IPS-18a (cell line): Measurements from ENCODE around the gene LRRTM4.

Source experiments
- H3K27ac ChIP-seq: one replicate; pipeline ENCODE4 v1.5.1; 2013; ENCODE audit warnings: low read length
- H3K27me3 ChIP-seq: one replicate; pipeline ENCODE4 v1.6.1; 2013; ENCODE audit warnings: mild to moderate bottlenecking, low read length; ENCODE audit not compliant: control insufficient read depth, insufficient read depth
- H3K36me3 ChIP-seq: one replicate; pipeline ENCODE4 v1.6.1; 2013; ENCODE audit warnings: low read depth, low read length; ENCODE audit not compliant: control insufficient read depth
- H3K4me1 ChIP-seq: one replicate; pipeline ENCODE4 v1.6.1; 2013; ENCODE audit warnings: low read depth, low read length; ENCODE audit not compliant: control insufficient read depth
- H3K4me3 ChIP-seq: one replicate; pipeline ENCODE4 v1.5.1; 2013; ENCODE audit warnings: low read length
- H3K9ac ChIP-seq: one replicate; pipeline ENCODE4 v1.6.1; 2013; ENCODE audit warnings: mild to moderate bottlenecking, low read length, moderate library complexity
- H3K9me3 ChIP-seq: one replicate; pipeline ENCODE4 v1.6.1; 2013; ENCODE audit warnings: low read depth, low read length; ENCODE audit not compliant: control insufficient read depth

Gene LRRTM4

DNA sequence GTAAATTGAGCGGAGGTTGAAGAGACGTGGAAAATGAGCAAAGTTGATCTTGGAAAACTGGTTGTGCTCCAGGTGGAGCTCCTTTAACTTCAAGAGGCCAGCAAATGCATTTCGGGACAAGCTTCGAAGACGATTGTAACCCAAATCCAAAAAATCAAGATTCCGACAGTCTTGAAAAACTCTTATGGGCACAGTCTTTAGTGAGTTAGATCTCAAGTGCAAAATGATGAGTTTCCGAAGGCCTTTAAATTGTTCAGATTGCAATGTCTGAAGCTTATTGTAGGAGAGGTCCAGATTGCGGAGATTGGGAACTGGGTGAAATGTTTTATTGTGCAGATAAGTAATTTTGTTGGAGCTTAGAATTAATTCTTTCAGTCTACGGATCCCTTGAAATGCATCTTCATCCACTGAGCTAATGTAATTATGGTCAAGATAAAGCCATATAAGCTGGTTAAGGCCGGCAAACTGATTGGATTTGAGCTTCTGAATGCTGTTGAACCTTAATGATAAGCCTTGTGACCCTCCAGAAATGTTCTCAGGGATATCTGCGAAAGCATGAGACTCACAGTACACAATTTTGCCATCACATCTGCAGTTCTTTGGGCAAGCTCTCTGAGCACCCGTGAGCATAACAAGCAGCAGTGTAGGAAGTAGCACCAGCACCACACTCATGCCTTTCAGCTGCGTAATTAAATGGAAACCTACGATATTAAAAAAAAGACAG lies 2.9 kb downstream of the LRRTM4 start:
- no peaks in the 10 kb centered on the region for H3K9me3 ChIP-seq
- H3K27me3 ChIP-seq = no peaks in the 10 kb centered on the region
- H3K9ac ChIP-seq = peak overlapping the region; percentile 80
- H3K4me1 ChIP-seq = peaks cover 59% of the 10 kb centered on the region
- peak overlapping the region; percentile 70 for H3K4me3 ChIP-seq
- H3K27ac ChIP-seq = peak overlapping the region; percentile 97
- H3K36me3 ChIP-seq = no peaks in the 10 kb centered on the region

DNA sequence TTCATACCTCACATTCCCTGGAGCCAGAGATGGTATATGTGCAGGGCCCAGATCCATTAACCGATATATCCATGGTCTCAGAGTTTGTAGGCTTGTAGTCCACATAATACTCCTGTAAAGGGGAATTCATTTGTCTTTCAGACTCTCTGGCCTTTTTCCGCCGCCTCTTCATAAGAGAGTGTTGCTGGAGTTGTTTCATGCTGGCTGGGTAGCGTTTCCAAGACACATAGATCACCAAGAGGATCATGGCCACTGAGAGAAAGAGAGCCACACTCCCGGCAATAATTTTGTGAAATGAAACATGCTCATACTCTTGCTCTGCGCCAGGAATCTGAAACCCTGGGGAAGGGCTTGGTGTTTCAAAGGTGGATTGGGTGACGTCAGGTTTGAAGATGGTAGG lies 3.9 kb downstream of the LRRTM4 start:
- no peaks in the 10 kb centered on the region for H3K36me3 ChIP-seq
- H3K9ac ChIP-seq = no peak overlapping the region
- no peak overlapping the region for H3K27ac ChIP-seq
- peaks cover 51% of the 10 kb centered on the region for H3K4me1 ChIP-seq
- no peak overlapping the region for H3K4me3 ChIP-seq
- H3K9me3 ChIP-seq = no peaks in the 10 kb centered on the region
- H3K27me3 ChIP-seq = no peaks in the 10 kb centered on the region

DNA sequence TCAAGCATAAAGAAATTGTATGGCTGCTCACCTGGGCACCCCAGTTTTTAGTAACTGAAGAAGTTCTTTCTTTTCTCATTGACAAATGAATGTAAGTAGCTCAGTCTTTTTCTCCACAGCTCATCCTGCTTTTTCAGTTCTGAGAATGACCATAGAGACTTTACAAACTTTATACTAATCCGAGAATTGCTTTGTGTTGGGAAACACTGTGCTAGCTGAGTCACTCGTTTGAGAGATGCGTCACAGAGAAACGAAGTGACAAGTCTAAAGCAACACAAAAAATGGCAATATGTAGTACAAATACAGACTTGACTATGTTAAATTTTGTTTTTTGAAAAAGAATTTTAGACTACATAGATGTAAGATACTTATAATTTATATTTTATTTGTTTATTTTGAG lies 9.0 kb downstream of the LRRTM4 start:
- Histone ChIP-seq H3K4me1 (peaks cover 17% of the 10 kb centered on the region), H3K27me3 (no peaks in the 10 kb centered on the region), H3K27ac (no peak overlapping the region), H3K9me3 (no peaks in the 10 kb centered on the region), H3K4me3 (no peak overlapping the region), H3K9ac (no peak overlapping the region), H3K36me3 (no peaks in the 10 kb centered on the region)

DNA sequence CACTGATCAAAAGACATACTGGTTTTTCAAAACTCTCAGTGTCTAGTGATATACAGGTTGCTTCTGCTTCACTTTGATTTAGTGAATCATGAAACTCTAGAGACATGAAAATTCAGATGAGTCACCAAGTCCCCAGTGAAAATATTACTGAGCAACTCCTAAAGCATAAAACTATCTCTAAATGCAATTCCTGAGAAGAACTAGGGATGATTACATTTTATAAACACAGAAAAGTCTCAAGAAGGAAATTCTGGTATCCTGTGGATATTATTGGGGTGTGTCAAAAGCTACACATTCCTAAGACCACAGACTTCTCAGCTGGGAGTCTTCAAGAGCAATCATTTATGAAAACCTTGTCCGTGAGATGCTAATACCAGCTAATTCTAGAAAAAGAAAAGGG lies 9.7 kb downstream of the LRRTM4 start:
- no peaks in the 10 kb centered on the region for H3K36me3 ChIP-seq
- H3K9ac ChIP-seq = no peak overlapping the region
- H3K9me3 ChIP-seq = no peaks in the 10 kb centered on the region
- no peaks in the 10 kb centered on the region for H3K27me3 ChIP-seq
- peaks cover 17% of the 10 kb centered on the region for H3K4me1 ChIP-seq
- no peak overlapping the region for H3K4me3 ChIP-seq
- H3K27ac ChIP-seq = no peak overlapping the region

DNA sequence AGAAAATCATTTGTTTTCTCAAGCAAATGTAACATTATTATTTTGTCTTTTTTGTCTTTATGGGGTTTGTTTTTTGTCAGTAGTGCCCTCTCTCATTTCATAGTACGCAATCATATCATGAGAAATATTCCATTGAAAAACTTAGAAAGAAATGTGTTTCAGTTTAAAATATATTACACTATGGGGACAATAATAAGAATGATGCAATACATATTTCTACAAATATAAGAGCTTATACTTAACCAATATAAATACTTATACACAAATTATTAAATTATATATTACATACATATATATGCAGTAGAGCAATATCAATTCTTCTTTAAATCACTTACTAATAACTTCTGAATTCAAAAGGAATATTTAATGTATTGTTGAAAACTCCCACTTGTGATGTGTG lies 13.7 kb downstream of the LRRTM4 start:
- Histone ChIP-seq H3K27me3 (no peaks in the 10 kb centered on the region), H3K9ac (no peak overlapping the region), H3K27ac (no peak overlapping the region), H3K4me1 (peaks cover 14% of the 10 kb centered on the region), H3K4me3 (no peak overlapping the region), H3K36me3 (no peaks in the 10 kb centered on the region), H3K9me3 (no peaks in the 10 kb centered on the region)

DNA sequence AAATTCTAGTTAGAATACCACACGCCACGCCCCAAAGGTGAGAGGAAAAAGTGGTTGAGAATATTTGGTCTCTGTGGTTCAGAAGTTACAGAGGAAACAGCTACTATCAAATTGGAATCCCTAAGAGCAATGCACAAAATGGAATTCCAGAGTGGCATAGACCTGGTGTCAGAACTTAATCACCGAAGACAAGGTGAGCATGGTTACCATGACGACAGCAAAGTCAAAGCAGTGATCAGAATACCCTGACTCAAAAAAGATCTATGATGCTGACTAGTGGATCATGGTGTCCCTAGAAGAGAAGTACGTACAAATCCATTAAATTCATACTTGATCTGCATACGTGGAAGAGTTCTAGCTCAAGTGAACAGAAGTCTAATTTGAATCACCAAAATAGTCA lies 14.5 kb downstream of the LRRTM4 start:
- no peak overlapping the region for H3K4me3 ChIP-seq
- H3K27me3 ChIP-seq = no peaks in the 10 kb centered on the region
- H3K27ac ChIP-seq = no peak overlapping the region
- no peaks in the 10 kb centered on the region for H3K36me3 ChIP-seq
- H3K9ac ChIP-seq = no peak overlapping the region
- peaks cover 8% of the 10 kb centered on the region for H3K4me1 ChIP-seq
- no peaks in the 10 kb centered on the region for H3K9me3 ChIP-seq

DNA sequence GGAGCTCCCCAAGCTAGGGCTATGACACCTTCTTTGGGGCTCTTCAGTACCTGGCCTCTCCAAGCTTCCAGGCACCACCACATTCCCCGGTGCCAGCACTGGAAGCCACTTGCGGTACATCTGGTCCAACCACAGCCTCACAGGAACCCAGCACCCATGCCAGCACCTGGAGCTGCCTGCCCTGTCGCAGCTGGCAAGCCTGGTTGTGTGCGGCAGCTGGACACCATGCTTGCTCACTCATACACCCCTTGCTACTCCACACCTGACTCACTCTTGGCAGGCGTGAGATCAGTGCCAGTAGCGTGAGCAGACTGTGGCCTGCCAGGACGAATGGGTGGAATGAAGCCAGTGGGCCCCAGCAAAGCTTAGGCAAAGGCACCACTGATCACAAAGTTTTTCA lies 34.0 kb downstream of the LRRTM4 start:
- Histone ChIP-seq H3K36me3 (no peaks in the 10 kb centered on the region), H3K27ac (no peak overlapping the region), H3K27me3 (no peaks in the 10 kb centered on the region), H3K4me3 (no peak overlapping the region), H3K4me1 (no peaks in the 10 kb centered on the region), H3K9ac (no peak overlapping the region), H3K9me3 (no peaks in the 10 kb centered on the region)

DNA sequence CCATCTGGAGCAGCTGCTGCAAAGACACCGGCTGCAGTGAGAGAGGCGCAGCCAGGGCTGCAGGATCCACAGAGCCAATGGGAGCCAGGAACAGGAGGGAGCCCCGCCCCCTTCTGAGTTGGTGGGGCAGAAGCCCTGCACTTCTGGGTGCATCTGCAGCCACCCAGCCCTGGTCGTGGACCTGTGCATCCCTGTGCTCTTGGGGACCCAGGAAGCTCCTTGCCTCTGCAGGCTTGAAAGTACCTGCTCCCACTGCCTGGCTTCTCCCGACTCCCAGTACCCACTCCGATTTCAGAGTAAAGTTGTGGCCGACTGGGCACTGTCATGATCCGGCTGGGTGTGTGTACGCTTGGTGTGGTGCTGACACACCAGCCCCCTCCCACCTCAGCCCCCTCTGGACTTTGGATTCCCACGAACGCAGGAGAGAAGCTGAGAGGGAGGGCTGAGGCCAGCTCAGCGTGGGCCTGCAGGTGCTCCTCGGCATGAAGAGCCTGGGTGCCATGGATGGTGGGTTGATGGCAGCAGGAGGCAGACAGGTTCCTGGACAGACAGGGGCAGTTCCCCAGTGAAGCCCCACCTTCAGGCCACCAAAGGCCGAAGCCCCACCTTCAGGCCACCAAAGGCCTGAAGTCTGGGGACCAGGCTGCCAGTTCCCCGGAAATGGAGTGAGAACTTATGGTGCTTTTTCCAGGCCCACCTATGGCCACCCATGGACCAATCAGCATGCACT lies 34.9 kb downstream of the LRRTM4 start:
- H3K27me3 ChIP-seq = no peaks in the 10 kb centered on the region
- no peak overlapping the region for H3K4me3 ChIP-seq
- no peaks in the 10 kb centered on the region for H3K36me3 ChIP-seq
- no peaks in the 10 kb centered on the region for H3K9me3 ChIP-seq
- no peak overlapping the region for H3K9ac ChIP-seq
- no peak overlapping the region for H3K27ac ChIP-seq
- H3K4me1 ChIP-seq = no peaks in the 10 kb centered on the region

DNA sequence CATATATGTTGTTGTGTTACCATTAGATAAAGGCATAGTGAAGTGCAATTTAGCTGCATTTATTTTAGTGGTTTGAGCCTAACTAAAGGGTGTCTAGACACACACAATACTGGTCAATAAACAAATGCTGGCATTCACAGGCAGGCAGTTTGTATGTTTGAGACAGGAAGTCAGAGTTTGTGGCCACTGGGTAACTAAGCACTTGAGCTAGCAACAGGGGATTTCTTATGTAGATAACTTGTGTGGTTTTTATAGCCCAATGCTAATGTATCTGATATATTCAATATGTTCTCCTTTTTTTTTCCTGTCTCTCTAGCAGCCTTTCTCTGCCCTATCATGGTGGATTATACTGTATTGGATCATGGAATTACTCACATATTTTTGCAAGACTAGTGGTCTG lies 38.1 kb downstream of the LRRTM4 start:
- H3K36me3 ChIP-seq = no peaks in the 10 kb centered on the region
- H3K9me3 ChIP-seq = no peaks in the 10 kb centered on the region
- no peaks in the 10 kb centered on the region for H3K27me3 ChIP-seq
- no peaks in the 10 kb centered on the region for H3K4me1 ChIP-seq
- no peak overlapping the region for H3K4me3 ChIP-seq
- no peak overlapping the region for H3K9ac ChIP-seq
- H3K27ac ChIP-seq = no peak overlapping the region

DNA sequence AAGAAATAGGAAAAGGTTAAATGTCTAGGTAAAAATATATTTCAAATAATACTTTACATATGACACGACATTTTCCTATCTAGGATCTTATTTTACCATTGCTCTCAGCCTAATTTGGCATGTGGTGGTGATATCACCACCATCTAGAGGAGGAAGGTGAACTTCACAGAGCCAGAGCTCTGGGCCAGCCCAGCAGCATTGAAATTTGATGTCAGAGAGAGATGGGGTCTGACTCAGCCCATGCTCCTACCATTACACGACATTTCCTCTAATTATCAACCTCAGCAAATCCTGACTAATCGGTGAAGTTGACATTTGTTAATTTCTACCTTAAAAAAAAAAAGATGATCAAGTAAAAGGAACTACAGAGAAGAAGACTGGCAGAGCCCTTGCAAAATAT lies 42.3 kb downstream of the LRRTM4 start:
- H3K36me3 ChIP-seq = no peaks in the 10 kb centered on the region
- H3K27ac ChIP-seq = no peak overlapping the region
- H3K9me3 ChIP-seq = no peaks in the 10 kb centered on the region
- H3K4me3 ChIP-seq = no peak overlapping the region
- no peak overlapping the region for H3K9ac ChIP-seq
- no peaks in the 10 kb centered on the region for H3K4me1 ChIP-seq
- no peaks in the 10 kb centered on the region for H3K27me3 ChIP-seq

DNA sequence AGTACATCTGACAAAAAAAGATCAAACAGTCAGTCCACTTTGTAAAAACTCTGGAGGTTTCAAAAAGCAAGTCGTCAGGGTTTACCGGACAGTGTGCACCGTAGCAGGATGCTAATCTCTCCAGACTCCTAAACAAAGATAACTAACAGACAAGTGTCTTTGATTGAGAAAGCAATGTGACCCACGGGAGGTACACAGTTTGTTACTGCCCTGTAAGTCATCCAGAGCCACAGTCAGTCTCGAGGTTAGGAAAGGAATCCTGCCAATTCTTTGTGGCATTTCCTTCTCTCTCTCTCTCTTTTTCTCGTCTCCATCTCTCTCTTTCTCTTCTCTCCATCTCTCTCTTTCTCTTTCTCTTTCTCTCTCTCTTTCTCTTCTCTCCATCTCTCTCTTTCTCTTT lies 42.8 kb downstream of the LRRTM4 start:
- no peak overlapping the region for H3K27ac ChIP-seq
- no peak overlapping the region for H3K9ac ChIP-seq
- no peaks in the 10 kb centered on the region for H3K4me1 ChIP-seq
- no peaks in the 10 kb centered on the region for H3K36me3 ChIP-seq
- no peaks in the 10 kb centered on the region for H3K27me3 ChIP-seq
- H3K9me3 ChIP-seq = no peaks in the 10 kb centered on the region
- no peak overlapping the region for H3K4me3 ChIP-seq

DNA sequence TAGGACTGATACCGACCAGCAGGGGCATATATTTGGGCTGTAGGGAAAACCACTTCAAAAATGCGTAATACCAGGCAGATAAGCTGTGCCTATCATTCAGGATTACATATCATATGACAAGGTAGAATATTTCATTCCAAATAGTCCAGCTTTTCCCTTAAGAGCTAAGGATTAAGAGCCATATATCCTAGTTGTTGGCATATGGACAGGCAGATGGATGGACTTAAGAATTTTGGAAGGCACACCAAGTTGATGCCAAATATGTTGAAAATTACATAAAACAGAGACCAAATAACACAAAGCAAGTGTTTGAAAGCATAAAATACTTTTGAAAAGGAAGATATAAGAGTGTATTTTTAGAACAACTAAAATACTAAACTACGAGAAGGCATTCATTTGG lies 52.1 kb downstream of the LRRTM4 start:
- no peaks in the 10 kb centered on the region for H3K36me3 ChIP-seq
- no peak overlapping the region for H3K9ac ChIP-seq
- H3K9me3 ChIP-seq = no peaks in the 10 kb centered on the region
- no peak overlapping the region for H3K4me3 ChIP-seq
- no peaks in the 10 kb centered on the region for H3K4me1 ChIP-seq
- no peaks in the 10 kb centered on the region for H3K27me3 ChIP-seq
- H3K27ac ChIP-seq = no peak overlapping the region
